SK-N-SH (cell line): ENCODE data around the gene XKR7. TPM values are rescaled to one million over a fixed set of nuclear protein-coding genes. Genes with fewer than 3 reads are reported as not detected.

Experiments
- CTCF ChIA-PET: fragments of 300-600, 350-600 bp; formaldehyde crosslinking; extraction: SDS; loops from one replicate; lab custom pipeline; 2021; lab: Yijun Ruan, JAX
- POLR2A ChIA-PET: fragments of 350-600 bp; sonication (Branson Sonifier 250); formaldehyde crosslinking; extraction: SDS; loops from one replicate; lab custom pipeline; 2020; ENCODE audit warnings: antibody characterized with exemption, inconsistent platforms; lab: Yijun Ruan, JAX
- DNase-seq: peaks from one replicate; pipeline ENCODE4 v3.0.0; 2012
- H2AFZ ChIP-seq: fragments of 200-600 bp; sonication (generic); 2 replicates; pipeline ENCODE4 v1.8.1; 2016; ENCODE audit warnings: antibody characterized with exemption, mild to moderate bottlenecking, low read depth
- H3F3A ChIP-seq: fragments of 200-600 bp; sonication (generic); replicated peaks from 2 replicates; pipeline ENCODE3; 2016; ENCODE audit warnings: antibody characterized with exemption, mild to moderate bottlenecking; ENCODE audit not compliant: insufficient read depth
- H3K27ac ChIP-seq, 2 experiments: fragments of 200-500 bp in 1 of 2; fragments of 200-600 bp in 1 of 2; sonication (Bioruptor generic) in 1 of 2; sonication (generic), shearing (Covaris generic) in 1 of 2; 2 replicates each; pipeline versions ENCODE4 v1.5.1 to v1.6.1; 2014 to 2016; ENCODE audit warnings: low read depth in 2 of 2, inconsistent platforms in 1 of 2, low read length in 1 of 2, mild to moderate bottlenecking in 1 of 2, mixed read lengths in 1 of 2
- H3K27me3 ChIP-seq: fragments of 200-600 bp; sonication (generic), shearing (Covaris generic); 2 replicates; pipeline ENCODE4 v1.6.1; 2016; ENCODE audit warnings: mixed run types; ENCODE audit not compliant: insufficient read depth
- H3K36me3 ChIP-seq, 2 experiments: fragments of 200-500 bp in 1 of 2; fragments of 200-600 bp in 1 of 2; sonication (Bioruptor generic) in 1 of 2; sonication (generic) in 1 of 2; replicated peaks in 1 of 2; 2 replicates each; pipeline versions ENCODE3 to v1.5.1; 2014 to 2016; ENCODE audit warnings: low read length in 1 of 2, mild to moderate bottlenecking in 1 of 2; ENCODE audit not compliant: insufficient read depth in 2 of 2, control insufficient read depth in 1 of 2
- H3K4me1 ChIP-seq, 2 experiments: fragments of 200-500 bp in 1 of 2; fragments of 200-600 bp in 1 of 2; sonication (Bioruptor generic) in 1 of 2; sonication (generic), shearing (Covaris generic) in 1 of 2; 2 replicates each; pipeline versions ENCODE4 v1.5.1 to v1.6.1; 2014 to 2016; ENCODE audit warnings: low read depth in 1 of 2, low read length in 1 of 2, mixed run types in 1 of 2; ENCODE audit not compliant: insufficient read depth in 2 of 2, control insufficient read depth in 1 of 2
- H3K4me2 ChIP-seq: fragments of 200-600 bp; sonication (generic), shearing (Covaris generic); 2 replicates; pipeline ENCODE4 v1.6.1; 2017; ENCODE audit warnings: mixed run types
- H3K4me3 ChIP-seq, 2 experiments: fragments of 200-500 bp in 1 of 2; fragments of 200-600 bp in 1 of 2; sonication (Bioruptor generic) in 1 of 2; sonication (generic), shearing (Covaris generic) in 1 of 2; 2 replicates each; pipeline versions ENCODE4 v1.5.1 to v1.8.1; 2014 to 2016; ENCODE audit warnings: low read depth in 2 of 2, inconsistent platforms in 1 of 2, low read length in 1 of 2, mild to moderate bottlenecking in 1 of 2, mixed read lengths in 1 of 2, moderate library complexity in 1 of 2
- H3K79me2 ChIP-seq: fragments of 200-600 bp; sonication (generic); 2 replicates; pipeline ENCODE4 v1.8.1; 2017; ENCODE audit warnings: mild to moderate bottlenecking; ENCODE audit not compliant: insufficient read depth
- H3K9ac ChIP-seq: fragments of 200-600 bp; sonication (generic); 2 replicates; pipeline ENCODE4 v1.6.1; 2017; ENCODE audit warnings: mixed run types
- H3K9me2 ChIP-seq: fragments of 200-600 bp; sonication (generic); 2 replicates; pipeline ENCODE4 v1.6.1; 2017; ENCODE audit warnings: mixed run types
- H3K9me3 ChIP-seq: fragments of 200-600 bp; sonication (generic); 2 replicates; pipeline ENCODE4 v1.6.1; 2017; ENCODE audit warnings: mixed run types, mild to moderate bottlenecking, moderate library complexity
- H4K20me1 ChIP-seq: fragments of 200-600 bp; sonication (generic); 2 replicates; pipeline ENCODE4 v1.6.1; 2017; ENCODE audit warnings: mild to moderate bottlenecking, mixed run types; ENCODE audit not compliant: insufficient read depth
- CHD2 ChIP-seq: fragments of 150-350 bp; IDR thresholded peaks from 2 replicates; pipeline ENCODE4 v1.6.1; 2018; ENCODE audit warnings: low read length; ENCODE audit not compliant: partially characterized antibody
- EZH2phosphoT487 ChIP-seq: fragments of 200-600 bp; sonication (generic); IDR thresholded peaks from 2 replicates; pipeline ENCODE4 v1.6.1; 2017; ENCODE audit warnings: low read depth, mixed run types, mild to moderate bottlenecking, antibody characterized with exemption, moderate library complexity, borderline replicate concordance
- FOSL2 ChIP-seq: IDR thresholded peaks from 2 replicates; pipeline ENCODE4 v1.4.0; 2012; ENCODE audit warnings: low read depth, mild to moderate bottlenecking, moderate library complexity, borderline replicate concordance
- IRF3 ChIP-seq: fragments of 150-350 bp; IDR thresholded peaks from 2 replicates; pipeline ENCODE4 v1.6.1; 2016; ENCODE audit warnings: mild to moderate bottlenecking, low read depth, low read length
- MXI1 ChIP-seq: IDR thresholded peaks from 2 replicates; pipeline ENCODE4 v1.6.1; 2012; ENCODE audit warnings: mild to moderate bottlenecking, low read depth, low read length, improper control_type of control experiment
- NFIC ChIP-seq: IDR thresholded peaks from 2 replicates; pipeline ENCODE4 v1.4.0; 2012; ENCODE audit warnings: borderline replicate concordance
- NRF1 ChIP-seq: IDR thresholded peaks from 2 replicates; pipeline ENCODE4 v1.6.1; 2012; ENCODE audit warnings: low read depth, mild to moderate bottlenecking, low read length
- POLR2AphosphoS5 ChIP-seq: IDR thresholded peaks from 2 replicates; pipeline ENCODE4 v1.6.1; 2012; ENCODE audit warnings: low read depth, low read length
- RFX5 ChIP-seq: IDR thresholded peaks from 2 replicates; pipeline ENCODE4 v1.6.1; 2012; ENCODE audit warnings: mild to moderate bottlenecking, improper control_type of control experiment, low read length
- RXRA ChIP-seq: IDR thresholded peaks from 2 replicates; pipeline ENCODE4 v1.4.0; 2012; ENCODE audit warnings: low read depth, mild to moderate bottlenecking, borderline replicate concordance
- SIN3A ChIP-seq: IDR thresholded peaks from 2 replicates; pipeline ENCODE4 v1.6.1; 2012; ENCODE audit warnings: low read depth, mild to moderate bottlenecking, low read length, moderate library complexity, borderline replicate concordance
- SMC3 ChIP-seq: IDR thresholded peaks from 2 replicates; pipeline ENCODE4 v1.6.1; 2012; ENCODE audit warnings: low read depth, low read length, improper control_type of control experiment
- TCF12 ChIP-seq: IDR thresholded peaks from 2 replicates; pipeline ENCODE4 v1.4.0; 2012
- YY1 ChIP-seq: IDR thresholded peaks from 2 replicates; pipeline ENCODE4 v1.4.0; 2012; ENCODE audit warnings: low read depth, mild to moderate bottlenecking
- WGBS: methylation state at CpG from one replicate; pipeline ENCODE4 v1.1.6; 2017; ENCODE audit warnings: low lambda C conversion rate; 5-methylcytosine and 5-hydroxymethylcytosine counted together
- polyA plus RNA-seq, 3 experiments: library from polyadenylated mRNA; depleted of rRNA; stranded (reverse); fragments of >200 nt; gene quantifications; 2 replicates each; pipeline ENCODE4 v1.2.3, GENCODE V29; 2012
- TF ChIP-seq, protein P1 (sequence below): IDR thresholded peaks from 2 replicates; pipeline ENCODE4; 2012
- TF ChIP-seq, protein P2 (sequence below): IDR thresholded peaks from 2 replicates; pipeline ENCODE4 v1.4.0; 2012; ENCODE audit warnings: low read depth
- TF ChIP-seq, protein P3 (sequence below): IDR thresholded peaks from 2 replicates; pipeline ENCODE4 v1.4.0; 2012; ENCODE audit warnings: low read depth, borderline replicate concordance

The XKR7 gene
- polyA plus RNA-seq, 1 of the 3 experiments (the other 2 are of a cell fraction), result 0.02 TPM

GRCh38 chr20:32027643-32028042, 59.7 kb downstream of the XKR7 start:
- H2AFZ ChIP-seq, result no peak overlapping the region
- ChIA-PET POLR2A (no interaction called here), CTCF (interaction anchor here (5.0 to 9.8 kb wide), 2 partner anchors 64 to 174 kb away, joined by 28 to 170 read pairs; no protein-coding TSS in a partner anchor)
- H3K79me2 ChIP-seq, result no peaks in the 10 kb centered on the region
- no peak overlapping the region for H3K4me3 ChIP-seq
- TF ChIP-seq RXRA, result no peak
- TF ChIP-seq, protein P1, sequence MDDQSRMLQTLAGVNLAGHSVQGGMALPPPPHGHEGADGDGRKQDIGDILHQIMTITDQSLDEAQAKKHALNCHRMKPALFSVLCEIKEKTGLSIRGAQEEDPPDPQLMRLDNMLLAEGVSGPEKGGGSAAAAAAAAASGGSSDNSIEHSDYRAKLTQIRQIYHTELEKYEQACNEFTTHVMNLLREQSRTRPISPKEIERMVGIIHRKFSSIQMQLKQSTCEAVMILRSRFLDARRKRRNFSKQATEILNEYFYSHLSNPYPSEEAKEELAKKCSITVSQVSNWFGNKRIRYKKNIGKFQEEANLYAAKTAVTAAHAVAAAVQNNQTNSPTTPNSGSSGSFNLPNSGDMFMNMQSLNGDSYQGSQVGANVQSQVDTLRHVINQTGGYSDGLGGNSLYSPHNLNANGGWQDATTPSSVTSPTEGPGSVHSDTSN, result no peak
- no peak for TF ChIP-seq YY1
- TF ChIP-seq POLR2AphosphoS5, result no peak
- TF ChIP-seq FOSL2, result no peak
- TF ChIP-seq SIN3A, result no peak
- no peak for TF ChIP-seq MXI1
- no peak for TF ChIP-seq NRF1
- TF ChIP-seq, protein P2, sequence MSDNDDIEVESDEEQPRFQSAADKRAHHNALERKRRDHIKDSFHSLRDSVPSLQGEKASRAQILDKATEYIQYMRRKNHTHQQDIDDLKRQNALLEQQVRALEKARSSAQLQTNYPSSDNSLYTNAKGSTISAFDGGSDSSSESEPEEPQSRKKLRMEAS, result no peak
- no peak for TF ChIP-seq CHD2
- TF ChIP-seq, protein P3, sequence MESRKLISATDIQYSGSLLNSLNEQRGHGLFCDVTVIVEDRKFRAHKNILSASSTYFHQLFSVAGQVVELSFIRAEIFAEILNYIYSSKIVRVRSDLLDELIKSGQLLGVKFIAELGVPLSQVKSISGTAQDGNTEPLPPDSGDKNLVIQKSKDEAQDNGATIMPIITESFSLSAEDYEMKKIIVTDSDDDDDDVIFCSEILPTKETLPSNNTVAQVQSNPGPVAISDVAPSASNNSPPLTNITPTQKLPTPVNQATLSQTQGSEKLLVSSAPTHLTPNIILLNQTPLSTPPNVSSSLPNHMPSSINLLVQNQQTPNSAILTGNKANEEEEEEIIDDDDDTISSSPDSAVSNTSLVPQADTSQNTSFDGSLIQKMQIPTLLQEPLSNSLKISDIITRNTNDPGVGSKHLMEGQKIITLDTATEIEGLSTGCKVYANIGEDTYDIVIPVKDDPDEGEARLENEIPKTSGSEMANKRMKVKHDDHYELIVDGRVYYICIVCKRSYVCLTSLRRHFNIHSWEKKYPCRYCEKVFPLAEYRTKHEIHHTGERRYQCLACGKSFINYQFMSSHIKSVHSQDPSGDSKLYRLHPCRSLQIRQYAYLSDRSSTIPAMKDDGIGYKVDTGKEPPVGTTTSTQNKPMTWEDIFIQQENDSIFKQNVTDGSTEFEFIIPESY, result no peak
- no peak for TF ChIP-seq TCF12
- TF ChIP-seq EZH2phosphoT487, result no peak
- H3K9me3 ChIP-seq, result no peaks in the 10 kb centered on the region
- H3F3A ChIP-seq, result no peaks in the 10 kb centered on the region
- DNase-seq, result no peak
- WGBS, result 60% methylated on average over 3 of the region's 3 CpGs
- peaks cover 24% of the 10 kb centered on the region; the same call in 1 of the 2 replicates for H3K27me3 ChIP-seq
- H3K4me1 ChIP-seq, result peaks cover 0 to 7% of the 10 kb centered on the region in 2 experiments; a peak in 1 of 4 replicates
- no peaks in the 10 kb centered on the region for H4K20me1 ChIP-seq
- H3K9ac ChIP-seq, result no peak overlapping the region
- no peaks in the 10 kb centered on the region for H3K36me3 ChIP-seq
- no peaks in the 10 kb centered on the region for H3K9me2 ChIP-seq
- H3K27ac ChIP-seq, result no peak overlapping the region
- no peak overlapping the region for H3K4me2 ChIP-seq

DNA sequence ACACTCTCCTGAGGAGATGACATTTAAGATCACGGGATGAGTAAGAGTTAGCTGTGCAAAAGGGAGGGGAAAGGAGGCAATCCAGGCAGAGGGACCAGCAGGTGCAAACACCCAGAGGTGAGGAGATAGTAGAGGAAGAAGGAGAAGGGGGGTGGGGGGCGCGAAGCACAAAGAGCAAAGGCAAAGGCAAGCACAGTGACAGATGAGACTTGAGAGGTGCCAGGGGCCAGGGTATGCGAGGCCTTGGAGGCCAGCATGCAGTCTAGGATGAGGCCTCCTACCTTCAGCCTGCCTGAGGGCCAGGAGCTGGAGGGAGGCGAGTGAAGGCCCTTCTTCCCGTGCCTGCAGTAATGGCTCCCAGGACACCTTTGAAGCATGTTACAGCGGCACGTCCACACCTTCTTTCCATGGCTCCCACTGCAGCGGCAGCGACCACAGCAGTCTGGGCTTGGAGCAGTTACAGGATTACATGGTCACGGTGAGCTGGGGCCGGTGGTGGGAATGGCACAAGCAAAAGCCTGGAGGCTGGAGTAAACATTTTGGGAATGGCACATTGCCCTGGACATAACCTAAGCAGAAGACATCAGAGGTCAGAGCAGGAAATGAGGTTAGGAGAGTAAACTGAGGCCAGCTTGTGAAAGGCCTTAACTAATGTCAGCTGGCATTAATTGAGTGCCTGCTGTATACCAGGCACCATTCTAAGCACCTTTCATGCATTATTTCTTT, 60.9 kb downstream of the XKR7 start:
- CTCF ChIA-PET, result interaction anchor here (0.6 to 9.8 kb wide), 10 partner anchors 8 to 460 kb away, joined by 3 to 170 read pairs (median 36); partner anchors contain the start of genes PDRG1 and XKR7
- no peak overlapping the region for H3K9ac ChIP-seq
- no peaks in the 10 kb centered on the region for H3K9me3 ChIP-seq
- H3F3A ChIP-seq, result no peaks in the 10 kb centered on the region
- H3K4me2 ChIP-seq, result no peak overlapping the region
- peak; percentile 55 for DNase-seq
- H2AFZ ChIP-seq, result no peak overlapping the region
- WGBS, result 45% methylated on average over 8 of the region's 12 CpGs
- no peaks in the 10 kb centered on the region for H3K9me2 ChIP-seq
- TF ChIP-seq NRF1 (no peak), IRF3 (no peak), FOSL2 (no peak), RFX5 (no peak), NFIC (no peak), SMC3 (no peak)
- no peaks in the 10 kb centered on the region for H3K79me2 ChIP-seq
- no peaks in the 10 kb centered on the region for H4K20me1 ChIP-seq
- no peak overlapping the region for H3K4me3 ChIP-seq
- H3K27ac ChIP-seq, result no peak overlapping the region
- H3K27me3 ChIP-seq, result peaks cover 22% of the 10 kb centered on the region; the same call in 1 of the 2 replicates
- H3K36me3 ChIP-seq, result no peaks in the 10 kb centered on the region
- peaks cover 0 to 7% of the 10 kb centered on the region in 2 experiments; a peak in 1 of 4 replicates for H3K4me1 ChIP-seq
- POLR2A ChIA-PET, result interaction anchor here (0.7 to 1.1 kb wide), 2 partner anchors 9 to 85 kb away, joined by 3 to 5 read pairs; no protein-coding TSS in a partner anchor
